Measurements from ENCODE around the gene ASXL2. TPM values are rescaled to one million over a fixed set of nuclear protein-coding genes. Genes with fewer than 3 reads are reported as not detected.
A peak's percentile ranks its signal among the peaks of the same experiment; 100 is the strongest.

ASXL2 gene
- total and polyA plus RNA-seq, 2 of the 13 experiments (the other 11 are each of a cell fraction or from before 2014, with no cell fraction given) = 12.1 to 19.2 TPM

- TF ChIP-seq TIGD3 (CRISPR knock-in tag; IDR thresholded peaks at IDR 0.05; ENCODE audit: borderline replicate concordance) = no peak
- TF ChIP-seq SMC3 (IDR thresholded peaks at IDR 0.05; ENCODE audit: low read length) = no peak
- no peak for TF ChIP-seq TAF1 (CRISPR knock-in tag; IDR thresholded peaks at IDR 0.05)
- no peak for TF ChIP-seq ZNF343 (CRISPR knock-in tag; IDR thresholded peaks at IDR 0.05)
- TF ChIP-seq ZBTB1 (CRISPR knock-in tag; IDR thresholded peaks at IDR 0.05; ENCODE audit: borderline replicate concordance) = no peak
- TF ChIP-seq PITX1 (CRISPR knock-in tag; IDR thresholded peaks at IDR 0.05) = no peak
- 0 out of 2 replicates have a peak, but pooled peaks have one; percentile 36 for TF ChIP-seq THAP7 (CRISPR knock-in tag; IDR thresholded peaks at IDR 0.05)
- no peak for TF ChIP-seq TFDP2 (CRISPR knock-in tag; IDR thresholded peaks at IDR 0.05)
- no peak for TF ChIP-seq ZNF30 (CRISPR knock-in tag; IDR thresholded peaks at IDR 0.05)
- TF ChIP-seq ZFP41 (CRISPR knock-in tag; IDR thresholded peaks at IDR 0.05; ENCODE audit: borderline replicate concordance) = no peak
- TF ChIP-seq KIAA2018 (CRISPR knock-in tag; IDR thresholded peaks at IDR 0.05; ENCODE audit: borderline replicate concordance) = no peak
- TF ChIP-seq ZNF616 (CRISPR knock-in tag; IDR thresholded peaks at IDR 0.05; ENCODE audit: low read depth) = no peak
- TF ChIP-seq MIER2 (CRISPR knock-in tag; IDR thresholded peaks at IDR 0.05) = no peak
- TF ChIP-seq ZNF367 (CRISPR knock-in tag; IDR thresholded peaks at IDR 0.05; ENCODE audit: borderline replicate concordance) = no peak
- TF ChIP-seq NPAS2 (CRISPR knock-in tag; IDR thresholded peaks at IDR 0.05; ENCODE audit: borderline replicate concordance) = no peak
- no peak for TF ChIP-seq RFX3 (CRISPR knock-in tag; IDR thresholded peaks at IDR 0.05)
- TF ChIP-seq ZNF263 (CRISPR knock-in tag; IDR thresholded peaks at IDR 0.05) = no peak
Measured at GRCh38 chr2:25692737-25693445, 185.4 kb downstream of the ASXL2 start (continued).
